GM21515 (cell line): ENCODE results near the gene GET4.
"Not testable (repeated sequence)": the region's sequence is repeated elsewhere in the genome, so short reads cannot be mapped to it uniquely, and the experiment has no call there.

ENCODE experiments used
- ATAC-seq: cut with Tn5 transposase; IDR thresholded peaks from one replicate; pipeline ENCODE4 v1.9.1; 2021; ENCODE audit not compliant: unreplicated experiment

GET4 gene

GRCh38 chr7:913736-914520 is 37.6 kb downstream of the GET4 start:
- no peak for ATAC-seq

- no peak for ATAC-seq
Observed at GRCh38 chr7:914521-915194, 38.3 kb downstream of the GET4 start.

GRCh38 chr7:915291-916218 is 39.2 kb downstream of the GET4 start:
- ATAC-seq: no peak

GRCh38 chr7:916291-916941 is 40.1 kb downstream of the GET4 start:
- no peak for ATAC-seq

- ATAC-seq: no peak
Observed at GRCh38 chr7:917255-918117, 41.1 kb downstream of the GET4 start.

GRCh38 chr7:918118-918425 is 41.7 kb downstream of the GET4 start:
- no peak for ATAC-seq

- no peak for ATAC-seq
Observed at GRCh38 chr7:918441-919113, 42.2 kb downstream of the GET4 start.

- ATAC-seq: no peak
Observed at GRCh38 chr7:919114-919442, 42.7 kb downstream of the GET4 start.

- no peak for ATAC-seq
Observed at GRCh38 chr7:919924-920341, 43.6 kb downstream of the GET4 start.

- ATAC-seq: no peak
Observed at GRCh38 chr7:920351-921070, 44.2 kb downstream of the GET4 start.

- no peak for ATAC-seq
Observed at GRCh38 chr7:921071-921461, 44.7 kb downstream of the GET4 start.

- ATAC-seq: no peak
Observed at GRCh38 chr7:921581-922333, 45.4 kb downstream of the GET4 start.

- no peak for ATAC-seq
Observed at GRCh38 chr7:922334-923107, 46.2 kb downstream of the GET4 start.

GRCh38 chr7:923108-924041 is 47.0 kb downstream of the GET4 start:
- peak; percentile 87 for ATAC-seq

- not testable (repeated sequence) for ATAC-seq
Observed at GRCh38 chr7:924042-924441, 47.7 kb downstream of the GET4 start.

GRCh38 chr7:924541-925231 is 48.3 kb downstream of the GET4 start:
- ATAC-seq: no peak
